HG02943 (cell line): ENCODE measurements around the gene RPS19.
"Not testable (repeated sequence)": the region's sequence is repeated elsewhere in the genome, so short reads cannot be mapped to it uniquely, and the experiment has no call there.

Experiments used
- ATAC-seq: cut with Tn5 transposase; IDR thresholded peaks from one replicate; pipeline ENCODE4 v1.9.1; 2021; ENCODE audit warnings: mild to moderate bottlenecking, low read depth, moderate library complexity; ENCODE audit not compliant: unreplicated experiment

The RPS19 gene

GRCh38 chr19:41859213-41859617, 840 bp upstream of the RPS19 start:
- ATAC-seq = no peak

GRCh38 chr19:41860419-41861115, 512 bp downstream of the RPS19 start:
- ATAC-seq = no peak

- no peak for ATAC-seq
These were observed 1.2 kb downstream of the RPS19 start for GRCh38 chr19:41861116-41861768.

DNA sequence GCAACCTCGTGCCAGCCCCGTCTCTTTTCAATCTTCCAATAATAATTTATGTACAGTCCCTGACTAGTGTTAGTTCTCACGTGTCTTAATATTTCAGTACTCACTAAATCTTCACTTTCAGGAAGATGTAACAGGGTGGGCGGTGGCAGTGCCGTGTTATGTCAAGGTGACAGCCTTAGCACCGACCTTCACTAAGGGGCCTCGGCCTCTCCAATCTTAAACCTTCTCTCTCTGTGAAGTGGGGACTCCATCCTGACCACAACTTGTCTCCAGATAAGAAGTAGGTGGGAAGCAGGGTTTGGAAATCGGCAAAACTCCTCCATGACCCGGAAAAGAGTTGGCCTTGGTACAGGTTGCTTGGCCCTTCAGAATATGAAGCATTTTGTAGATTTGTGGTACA, 1.8 kb downstream of the RPS19 start:
- ATAC-seq = no peak

GRCh38 chr19:41862445-41862986, 2.5 kb downstream of the RPS19 start:
- ATAC-seq = no peak

DNA sequence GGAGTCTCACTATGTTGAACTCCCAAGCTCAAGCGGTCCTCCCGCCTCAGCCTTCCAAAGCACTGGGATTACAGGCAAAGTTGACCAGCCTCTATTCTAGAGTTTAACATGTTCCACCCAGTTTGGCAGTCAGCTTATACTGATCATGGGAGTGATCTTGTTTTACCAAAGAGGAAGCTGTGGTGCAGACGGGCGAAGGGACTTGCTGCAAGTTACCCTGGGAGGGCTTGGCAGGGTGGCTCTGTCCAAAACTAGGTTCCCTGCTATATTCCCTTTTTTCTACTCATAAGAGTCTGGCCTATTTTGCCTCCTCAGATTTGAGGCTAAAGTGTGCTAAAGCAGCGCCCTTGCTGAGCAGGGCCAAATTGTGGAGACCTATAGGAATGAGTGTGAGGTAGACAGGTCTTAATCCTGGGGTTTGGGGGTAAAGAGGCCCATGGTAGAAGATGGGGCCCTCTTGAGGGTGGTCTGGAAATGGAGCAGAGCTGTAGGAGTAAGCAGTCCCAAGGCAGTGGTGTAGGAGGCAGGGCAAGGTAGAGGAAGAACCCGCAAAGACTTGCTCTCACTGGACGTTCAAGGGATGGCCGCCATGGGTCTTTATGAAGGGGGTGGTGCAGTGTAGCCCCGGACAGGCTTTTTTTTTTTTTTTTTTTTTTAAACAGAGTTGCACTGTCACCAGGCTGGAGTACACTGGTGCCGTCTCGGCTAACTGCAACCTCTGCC, 3.3 kb downstream of the RPS19 start:
- no peak for ATAC-seq

GRCh38 chr19:41864374-41864773, 4.3 kb downstream of the RPS19 start:
- no peak for ATAC-seq

DNA sequence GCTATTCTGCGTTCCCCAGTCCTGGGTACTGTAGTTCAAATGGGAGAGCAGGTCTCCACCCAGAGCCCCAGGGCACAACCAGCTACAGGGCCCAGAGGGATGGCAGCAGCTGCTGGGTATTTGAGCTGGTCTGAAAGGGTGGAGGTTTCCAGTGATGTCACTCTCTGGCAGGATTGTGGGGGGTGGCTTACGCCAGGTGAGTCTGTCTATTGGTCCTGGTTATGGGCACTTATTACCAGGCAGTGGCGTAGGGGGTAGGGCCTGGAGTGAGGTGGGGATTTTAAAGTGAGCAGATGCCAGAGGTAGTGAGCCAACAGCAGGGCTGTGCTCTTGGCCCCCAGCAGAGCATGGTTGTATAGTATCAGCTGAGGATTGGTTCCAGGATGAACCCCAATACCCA, 6.2 kb downstream of the RPS19 start:
- no peak for ATAC-seq

DNA sequence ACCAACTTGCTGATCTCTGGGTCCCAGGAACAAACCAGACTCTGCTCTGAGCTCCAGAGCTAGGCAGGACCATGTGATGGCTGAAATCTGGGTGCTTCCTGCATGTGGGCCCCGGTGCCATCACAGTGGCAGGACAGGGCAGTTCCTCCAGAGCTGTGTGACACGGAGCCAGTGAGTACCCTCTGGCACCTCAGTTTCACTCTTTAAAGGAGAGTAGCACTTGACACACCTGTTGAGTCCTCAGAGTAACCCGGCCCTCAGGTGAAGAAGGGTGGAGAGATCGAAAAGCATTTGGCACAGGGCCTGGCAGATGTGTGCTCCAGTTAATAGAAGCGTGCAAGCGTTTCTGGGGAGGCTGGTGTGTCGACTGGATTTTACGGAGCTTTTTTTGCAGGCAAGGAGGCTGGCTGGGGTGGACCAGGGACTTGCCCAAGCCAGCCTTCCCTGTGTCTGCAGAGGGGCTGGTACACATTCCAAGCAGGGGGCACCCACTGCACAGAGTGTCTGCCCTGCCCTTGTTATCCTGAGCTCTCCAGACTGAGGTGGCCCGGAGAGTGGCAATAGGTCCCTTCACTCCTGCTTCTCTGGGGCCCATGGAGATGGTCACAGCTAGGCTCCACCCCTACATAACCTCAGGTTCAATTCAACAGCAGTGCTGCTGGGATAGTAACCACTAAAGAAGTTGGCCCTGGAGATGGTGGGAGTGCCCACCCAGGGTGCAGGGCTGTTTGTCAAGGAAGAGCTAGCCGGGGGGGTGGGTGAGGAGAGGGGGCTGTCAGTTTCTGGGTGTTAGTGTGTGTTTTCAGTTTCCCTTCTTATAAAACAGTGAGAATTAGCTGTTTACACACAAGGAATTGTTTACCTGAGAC, 8.3 kb downstream of the RPS19 start:
- no peak for ATAC-seq

DNA sequence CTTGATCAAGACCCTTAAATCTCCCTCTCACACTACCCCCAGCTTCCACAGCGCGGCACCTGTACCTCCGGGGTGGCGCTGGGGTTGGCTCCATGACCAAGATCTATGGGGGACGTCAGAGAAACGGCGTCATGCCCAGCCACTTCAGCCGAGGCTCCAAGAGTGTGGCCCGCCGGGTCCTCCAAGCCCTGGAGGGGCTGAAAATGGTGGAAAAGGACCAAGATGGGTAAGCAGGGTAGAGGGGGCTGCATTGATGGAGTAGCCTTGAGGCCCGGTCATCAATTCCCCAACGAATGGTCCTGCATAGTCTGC, 8.9 kb downstream of the RPS19 start:
- no peak for ATAC-seq

GRCh38 chr19:41869374-41869955, 9.4 kb downstream of the RPS19 start:
- no peak for ATAC-seq

DNA sequence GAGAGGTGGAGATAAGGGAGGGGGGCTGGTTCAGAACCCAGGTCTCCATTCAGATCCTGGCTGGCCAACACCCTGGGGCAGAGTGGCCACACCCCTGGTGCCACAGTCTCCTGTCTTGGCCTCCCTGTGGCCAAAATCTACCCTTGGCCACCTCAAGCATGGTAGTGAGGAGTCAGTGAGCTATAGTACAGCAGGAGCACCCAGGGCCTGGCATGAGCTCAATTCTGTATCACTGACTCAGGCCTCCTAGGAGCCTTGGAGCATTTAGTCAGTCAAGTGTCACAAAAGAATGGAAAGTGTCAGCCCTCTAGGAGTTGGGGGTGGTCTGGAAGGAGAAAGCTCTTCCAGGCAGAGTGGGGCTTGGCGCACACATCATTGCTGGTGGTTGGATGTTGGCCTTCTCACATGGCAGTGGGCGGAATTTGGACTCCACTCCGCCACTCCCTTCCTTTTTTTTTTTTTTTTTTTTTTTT, 10.4 kb downstream of the RPS19 start:
- ATAC-seq = no peak

DNA sequence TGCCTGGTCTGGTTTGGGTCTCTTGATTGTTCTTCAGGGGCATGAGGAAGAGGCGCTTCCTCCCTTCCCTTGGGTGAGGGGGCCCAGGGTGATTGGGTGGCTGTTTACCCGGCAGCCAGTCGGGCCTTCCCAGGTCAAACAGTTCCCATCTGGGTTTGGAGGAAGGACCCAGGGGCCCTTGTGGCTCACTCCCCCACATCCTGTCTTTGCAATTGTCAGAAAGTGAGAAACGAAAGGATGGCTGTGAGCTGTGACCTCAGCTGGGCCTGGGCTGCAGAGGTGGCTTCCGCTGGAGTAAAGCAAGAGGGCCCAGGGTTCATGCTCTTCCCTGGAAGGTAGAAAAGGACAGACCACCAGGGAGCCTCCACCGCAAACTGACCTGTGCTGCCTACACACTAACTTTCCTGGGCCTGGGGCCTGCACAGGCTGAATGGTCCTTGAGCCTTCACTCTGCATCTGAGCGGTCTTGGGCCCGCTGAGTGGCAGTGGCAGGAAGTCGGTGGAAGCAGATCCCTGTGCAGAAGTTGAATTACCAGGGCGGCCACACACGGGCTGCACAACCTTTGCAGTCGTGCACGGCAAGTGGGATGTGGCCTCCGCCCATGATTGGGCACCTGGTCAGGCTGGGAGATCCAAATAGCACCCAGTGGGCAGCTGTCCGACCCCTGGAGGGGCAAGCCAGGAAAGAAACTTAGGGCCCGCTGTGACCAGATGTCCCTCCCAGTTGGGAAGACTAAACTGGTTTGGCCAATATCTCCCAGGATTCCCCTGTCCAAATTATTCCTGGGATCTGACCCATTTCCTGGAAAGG, 11.7 kb downstream of the RPS19 start:
- peak; percentile 45 for ATAC-seq

- ATAC-seq = no peak
These were observed 12.3 kb downstream of the RPS19 start for GRCh38 chr19:41872384-41872774.

DNA sequence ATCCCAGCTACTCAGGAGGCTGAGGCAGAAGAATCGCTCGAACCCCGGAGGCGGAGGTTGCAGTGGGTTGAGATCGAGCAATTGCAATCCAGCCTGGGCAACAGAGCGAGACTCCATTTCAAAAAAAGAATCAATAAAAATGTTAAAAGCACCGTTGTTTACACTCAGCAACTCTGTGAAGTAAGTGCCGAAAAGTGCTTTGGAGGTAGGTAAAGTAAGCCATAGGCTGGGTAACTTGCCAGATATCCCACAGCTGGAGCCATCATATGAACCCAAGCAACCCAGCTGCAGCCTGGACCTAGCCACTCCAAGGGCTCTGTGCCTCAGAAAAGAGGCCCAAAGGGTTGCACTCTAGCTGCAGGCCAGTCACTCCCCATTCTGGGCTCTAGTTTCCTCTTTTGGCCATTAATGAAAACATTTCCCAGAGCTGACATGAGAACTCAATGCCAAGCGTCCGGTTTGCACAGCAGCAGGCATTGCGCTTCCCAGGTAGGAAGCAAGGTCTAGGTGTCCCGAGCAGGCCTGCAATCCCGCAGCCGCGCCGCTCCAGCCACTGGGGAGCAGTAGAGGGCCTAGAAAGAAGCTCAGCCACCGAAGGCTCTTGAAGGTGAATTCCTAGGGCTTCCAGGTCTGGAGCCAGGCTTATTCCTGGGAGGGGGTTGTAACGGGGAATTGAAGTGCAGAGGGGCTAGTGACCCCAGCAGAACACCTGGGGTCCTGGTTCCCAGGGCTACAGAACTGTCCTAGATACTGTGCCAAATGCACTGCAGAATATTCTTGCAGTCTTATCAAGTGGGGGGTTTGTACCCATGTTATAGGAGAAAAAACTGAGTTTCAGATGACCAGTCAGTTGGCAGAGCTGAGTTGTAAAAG, 13.0 kb downstream of the RPS19 start:
- no peak for ATAC-seq

DNA sequence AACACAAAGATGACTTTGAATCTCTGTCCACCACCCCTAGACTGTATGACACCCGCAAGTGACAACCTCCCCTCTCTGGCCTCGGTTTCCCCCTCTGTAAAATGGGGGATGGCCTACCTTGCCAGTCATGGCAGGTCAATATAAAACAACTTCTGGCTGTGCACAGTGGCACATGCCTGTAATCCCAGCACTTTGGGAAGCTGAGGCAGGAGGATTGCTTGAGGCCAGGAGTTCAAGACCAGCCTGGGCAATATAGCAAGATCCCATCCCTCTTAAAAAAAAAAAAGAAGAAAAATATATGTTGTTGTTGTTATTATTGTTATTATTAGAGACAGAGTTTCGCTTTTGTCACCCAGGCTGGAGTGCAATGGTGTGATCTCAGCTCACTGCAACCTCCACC, 15.9 kb downstream of the RPS19 start:
- not testable (repeated sequence) for ATAC-seq

DNA sequence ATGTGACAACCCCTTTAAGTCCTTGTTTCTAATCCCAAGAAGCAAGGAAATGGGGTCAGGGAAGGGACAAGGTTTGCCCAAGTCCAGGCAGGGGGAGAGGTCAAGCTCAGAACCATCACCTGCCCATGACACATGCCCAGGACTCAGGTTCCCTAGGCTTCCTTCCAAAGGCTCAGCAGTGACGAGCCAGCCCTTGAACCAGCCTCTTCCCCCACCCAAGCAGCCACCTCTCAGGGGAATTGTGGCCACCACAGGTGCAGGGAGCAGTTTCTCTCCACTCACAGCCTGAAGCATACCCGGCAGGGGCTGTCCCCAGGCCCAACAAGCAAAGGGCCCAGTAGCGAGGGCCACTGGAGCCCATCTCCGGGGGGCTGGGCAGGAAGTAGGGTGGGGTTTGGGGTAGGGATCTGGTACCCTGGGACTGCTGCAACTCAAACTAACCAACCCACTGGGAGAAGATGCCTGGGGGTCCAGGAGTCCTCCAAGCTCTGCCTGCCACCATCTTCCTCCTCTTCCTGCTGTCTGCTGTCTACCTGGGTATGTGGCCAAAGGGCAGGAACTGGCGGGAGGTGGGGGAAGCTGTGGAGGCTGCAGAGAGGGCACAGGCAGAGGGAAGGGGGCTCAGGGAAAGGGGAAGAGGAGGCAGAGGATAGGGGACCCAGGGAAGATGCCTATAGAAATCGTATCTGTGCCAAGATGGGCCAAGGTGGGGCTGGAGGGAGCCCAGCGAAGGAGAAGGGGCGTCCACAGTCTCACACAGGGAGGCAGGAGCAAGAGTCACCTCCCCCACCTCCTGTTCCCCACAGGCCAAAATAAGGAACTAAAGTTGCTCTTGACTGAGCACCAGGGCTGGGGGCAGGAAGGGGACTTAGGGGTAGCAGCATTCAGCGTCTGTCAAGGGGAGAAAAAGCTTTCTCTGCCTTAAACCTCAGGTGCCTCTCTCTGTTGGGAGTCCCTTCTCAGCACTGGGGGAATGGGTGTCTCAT, 17.1 kb downstream of the RPS19 start, which contains the start of gene CD79A:
CD79A (plus strand) TSS at position 433 of the 986 bp plus-strand sequence; CDS start at position 459, 26 bp downstream.
- ATAC-seq = peak; percentile 58
